ENCODE results near the gene CORT.
"Not testable (repeated sequence)": the region's sequence is repeated elsewhere in the genome, so short reads cannot be mapped to it uniquely, and the experiment has no call there.

DNA sequence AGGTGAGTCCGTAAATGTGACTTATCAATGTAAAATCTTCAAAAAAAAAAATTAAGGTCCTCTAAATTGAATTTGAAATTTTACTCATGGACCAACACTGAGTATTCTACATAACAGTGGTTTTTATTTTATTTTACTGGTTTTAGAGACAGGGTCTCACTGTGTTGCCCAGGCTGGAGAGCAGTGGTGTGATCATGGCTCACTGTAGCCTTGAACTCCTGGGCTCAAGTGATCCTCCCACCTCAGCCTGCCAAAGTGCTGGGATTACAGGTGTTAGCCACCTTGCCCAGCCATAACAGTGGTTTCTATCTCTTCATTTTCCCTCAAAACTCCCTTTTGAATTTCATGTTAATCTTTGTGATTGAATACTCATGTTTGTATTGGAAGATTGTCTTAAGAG is 33.9 kb upstream of the CORT start:
- TF ChIP-seq POLR2AphosphoS5, EP300 (IDR thresholded peaks at IDR 0.05): not testable (repeated sequence)
